Measurements from ENCODE around the gene TYROBP. TPM values are rescaled to one million over a fixed set of nuclear protein-coding genes. Genes with fewer than 3 reads are reported as not detected.
"Not testable (repeated sequence)": the region's sequence is repeated elsewhere in the genome, so short reads cannot be mapped to it uniquely, and the experiment has no call there.

The TYROBP gene
- 52.6 TPM for total RNA-seq
- 162 TPM for polyA plus RNA-seq
- long read RNA-seq, donor 1, partial matches to known transcripts = 0 of 4 reads
- long read RNA-seq, donor 1, other reads (novel, unspliced or antisense) = 0 of 4 reads
- long read RNA-seq, donor 2, transcript TYROBP-209 (5 exons, 415 nt) = minor isoform, 5 of 41 reads
- long read RNA-seq, donor 2, transcript TYROBP-201 (5 exons, 568 nt) = major isoform, 25 of 41 reads
- long read RNA-seq, donor 2, partial matches to known transcripts = 7 of 41 reads
- long read RNA-seq, donor 2, other reads (novel, unspliced or antisense) = 0 of 41 reads
- long read RNA-seq, donor 3, transcript TYROBP-207 (5 exons, 570 nt) = minor isoform, 6 of 50 reads
- long read RNA-seq, donor 3, transcript TYROBP-201 (5 exons, 568 nt) = major isoform, 30 of 50 reads
- long read RNA-seq, donor 3, transcript TYROBP-209 (5 exons, 415 nt) = minor isoform, 12 of 50 reads
- long read RNA-seq, donor 3, partial matches to known transcripts = 0 of 50 reads
- long read RNA-seq, donor 3, other reads (novel, unspliced or antisense) = 0 of 50 reads
- long read RNA-seq, donor 4, transcript TYROBP-201 (5 exons, 568 nt) = major isoform, 14 of 23 reads
- long read RNA-seq, donor 4, transcript TYROBP-209 (5 exons, 415 nt) = minor isoform, 5 of 23 reads
- long read RNA-seq, donor 4, partial matches to known transcripts = 0 of 23 reads
- long read RNA-seq, donor 4, other reads (novel, unspliced or antisense) = 0 of 23 reads
- long read RNA-seq, donor 5, transcript TYROBP-209 (5 exons, 415 nt) = minor isoform, 15 of 99 reads
- long read RNA-seq, donor 5, transcript TYROBP-201 (5 exons, 568 nt) = major isoform, 61 of 99 reads
- long read RNA-seq, donor 5, transcript TYROBP-207 (5 exons, 570 nt) = minor isoform, 6 of 99 reads
- long read RNA-seq, donor 5, partial matches to known transcripts = 7 of 99 reads
- long read RNA-seq, donor 5, other reads (novel, unspliced or antisense) = 6 of 99 reads
- long read RNA-seq, donor 6, transcript TYROBP-201 (5 exons, 568 nt) = major isoform, 18 of 23 reads
- long read RNA-seq, donor 6, partial matches to known transcripts = 0 of 23 reads
- long read RNA-seq, donor 6, other reads (novel, unspliced or antisense) = 0 of 23 reads
- long read RNA-seq, donor 7, transcript TYROBP-201 (5 exons, 568 nt) = major isoform, 19 of 38 reads
- long read RNA-seq, donor 7, transcript TYROBP-204 (3 exons, 448 nt) = minor isoform, 6 of 38 reads
- long read RNA-seq, donor 7, partial matches to known transcripts = 5 of 38 reads
- long read RNA-seq, donor 7, other reads (novel, unspliced or antisense) = 0 of 38 reads
- long read RNA-seq, donor 8, transcript TYROBP-201 (5 exons, 568 nt) = major isoform, 13 of 19 reads
- long read RNA-seq, donor 8, transcript TYROBP-209 (5 exons, 415 nt) = minor isoform, 6 of 19 reads
- long read RNA-seq, donor 8, partial matches to known transcripts = 0 of 19 reads
- long read RNA-seq, donor 8, other reads (novel, unspliced or antisense) = 0 of 19 reads
- long read RNA-seq, donor 9, transcript TYROBP-201 (5 exons, 568 nt) = major isoform, 9 of 11 reads
- long read RNA-seq, donor 9, partial matches to known transcripts = 0 of 11 reads
- long read RNA-seq, donor 9, other reads (novel, unspliced or antisense) = 0 of 11 reads
- long read RNA-seq, donor 10, transcript TYROBP-209 (5 exons, 415 nt) = minor isoform, 5 of 37 reads
- long read RNA-seq, donor 10, transcript TYROBP-201 (5 exons, 568 nt) = major isoform, 25 of 37 reads
- long read RNA-seq, donor 10, partial matches to known transcripts = 0 of 37 reads
- long read RNA-seq, donor 10, other reads (novel, unspliced or antisense) = 0 of 37 reads

DNA sequence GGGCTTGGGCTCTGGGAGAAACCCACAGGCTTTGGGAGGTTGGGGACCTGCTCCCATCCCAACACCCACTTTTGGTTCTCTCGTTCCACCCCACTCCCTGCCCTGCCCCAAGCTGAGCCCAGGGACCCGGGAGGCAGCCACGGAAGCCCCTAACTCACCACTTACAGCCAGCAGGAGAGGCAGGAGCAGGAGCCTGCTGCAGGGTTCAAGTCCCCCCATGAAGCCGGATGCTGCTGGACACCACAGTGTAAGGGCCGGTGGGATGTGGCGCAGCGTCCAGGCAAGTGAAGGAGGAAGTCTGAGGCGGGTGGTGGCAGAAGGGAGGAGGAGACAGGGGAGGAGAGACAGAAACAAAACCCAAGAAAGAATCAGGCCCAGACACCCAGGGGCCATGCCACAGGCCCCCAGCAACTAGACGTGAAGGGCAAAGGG lies at the start of gene TYROBP:
Gene TYROBP, minus strand, starts transcription at position 286 of the 432 bp plus-strand sequence. Its CDS starts 67 bp downstream, at position 219.
- Histone ChIP-seq H3K4me3 (ENCODE audit: low read length in 2 of 2) (peak within 1 kb of the TSS in 1 of 2 donors; percentile 8), H3K9me3 (ENCODE audit: control insufficient read depth in 2 of 2, insufficient read depth in 1 of 2, low read length in 1 of 2) (no peaks in the 10 kb centered on the region), H3K4me1 (ENCODE audit: control insufficient read depth in 2 of 2, insufficient read depth in 2 of 2, low read length in 2 of 2) (peaks cover 22 to 49% of the 10 kb centered on the region in 2 donors), H3K27me3 (ENCODE audit: control insufficient read depth in 2 of 2, insufficient read depth in 1 of 2, low read length in 1 of 2) (no peaks in the 10 kb centered on the region), H3K27ac (ENCODE audit: low read depth in 1 of 2, low read length in 1 of 2) (peak within 1 kb of the TSS; percentile 63 to 85), H3K36me3 (ENCODE audit: control insufficient read depth in 2 of 2, insufficient read depth in 2 of 2, low read length in 1 of 2) (peaks cover 0 to 3% of the 10 kb centered on the region in 2 donors)
- DNase-seq (ENCODE audit: low read depth in 6 of 9, low spot score in 9 of 9) = no peak
- 68% methylated on average over 9 of the region's 9 CpGs for WGBS

DNA sequence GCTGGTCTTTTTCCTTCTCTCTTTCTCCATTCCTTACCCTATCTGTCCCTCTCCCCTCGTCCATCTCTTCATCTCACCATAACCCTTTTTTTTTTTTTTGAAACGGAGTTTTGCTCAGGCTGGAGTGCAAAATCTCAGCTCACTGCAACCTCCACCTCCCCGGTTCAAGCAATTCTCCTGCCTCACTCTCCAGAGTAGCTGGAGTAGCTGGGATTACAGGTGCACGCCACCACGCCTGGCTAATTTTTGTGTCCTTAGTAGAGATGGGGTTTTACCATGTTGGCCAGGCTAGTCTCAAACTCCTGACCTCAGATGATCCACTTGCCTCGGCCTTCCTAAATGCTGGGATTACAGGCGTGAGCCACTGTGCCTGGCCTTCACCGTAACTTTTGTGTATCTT lies 49.3 kb upstream of the TYROBP start:
- not testable (repeated sequence) for DNase-seq (ENCODE audit: low read depth in 6 of 9, low spot score in 9 of 9); H3K27ac ChIP-seq (ENCODE audit: low read depth in 1 of 2, low read length in 1 of 2); H3K9me3 ChIP-seq (ENCODE audit: control insufficient read depth in 2 of 2, insufficient read depth in 1 of 2, low read length in 1 of 2); H3K36me3 ChIP-seq (ENCODE audit: control insufficient read depth in 2 of 2, insufficient read depth in 2 of 2, low read length in 1 of 2); H3K4me3 ChIP-seq (ENCODE audit: low read length in 2 of 2)
- WGBS = 91% methylated on average over 8 of the region's 8 CpGs
- H3K4me1 ChIP-seq (ENCODE audit: control insufficient read depth in 2 of 2, insufficient read depth in 2 of 2, low read length in 2 of 2) = peaks cover 16 to 18% of the 10 kb centered on the region in 2 donors
- H3K27me3 ChIP-seq (ENCODE audit: control insufficient read depth in 2 of 2, insufficient read depth in 1 of 2, low read length in 1 of 2) = peaks cover 25 to 41% of the 10 kb centered on the region in 2 donors

DNA sequence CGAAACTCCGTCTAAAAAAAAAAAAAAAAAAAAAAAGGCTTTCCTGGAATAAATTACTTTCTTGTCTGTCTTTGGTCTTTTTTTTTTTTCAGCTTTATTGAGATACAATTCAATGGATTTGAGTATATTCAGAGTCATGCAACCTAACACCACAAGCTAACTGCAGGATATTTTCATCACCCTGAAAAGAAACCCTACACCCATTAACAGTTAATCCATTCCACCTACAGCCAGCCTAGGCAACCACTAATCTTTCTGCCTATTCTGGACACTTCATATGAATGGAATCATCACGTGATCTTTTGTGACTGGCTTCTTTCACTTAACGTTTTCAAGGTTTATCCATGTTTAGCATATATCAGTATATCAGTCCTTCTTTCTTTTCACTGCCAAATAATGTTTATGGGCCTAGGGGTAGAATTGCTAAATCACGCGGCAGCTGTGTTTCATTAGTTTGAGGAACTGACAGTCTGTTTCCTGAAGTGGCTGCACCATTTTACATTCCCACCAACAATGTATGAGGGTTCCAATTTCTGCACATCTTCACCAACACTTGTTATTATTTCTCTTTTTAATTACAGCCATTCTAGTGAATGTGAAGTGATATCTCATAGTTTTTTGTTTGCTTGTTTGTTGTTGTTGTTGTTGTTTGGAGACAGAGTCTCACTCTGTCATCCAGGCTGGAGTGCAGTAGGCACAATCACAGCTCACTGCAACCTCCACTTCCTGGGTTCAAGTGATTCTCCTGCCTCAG lies 48.0 kb upstream of the TYROBP start:
- no peak for DNase-seq (ENCODE audit: low read depth in 6 of 9, low spot score in 9 of 9)
- peaks cover 16 to 24% of the 10 kb centered on the region in 2 donors for H3K4me1 ChIP-seq (ENCODE audit: control insufficient read depth in 2 of 2, insufficient read depth in 2 of 2, low read length in 2 of 2)
- H3K9me3 ChIP-seq (ENCODE audit: control insufficient read depth in 2 of 2, insufficient read depth in 1 of 2, low read length in 1 of 2) = peaks cover 0 to 5% of the 10 kb centered on the region in 2 donors
- H3K36me3 ChIP-seq (ENCODE audit: control insufficient read depth in 2 of 2, insufficient read depth in 2 of 2, low read length in 1 of 2) = no peaks in the 10 kb centered on the region
- no peak overlapping the region for H3K4me3 ChIP-seq (ENCODE audit: low read length in 2 of 2)
- WGBS = 71% methylated on average over 6 of the region's 6 CpGs
- no peak overlapping the region for H3K27ac ChIP-seq (ENCODE audit: low read depth in 1 of 2, low read length in 1 of 2)
- H3K27me3 ChIP-seq (ENCODE audit: control insufficient read depth in 2 of 2, insufficient read depth in 1 of 2, low read length in 1 of 2) = peaks cover 25 to 38% of the 10 kb centered on the region in 2 donors

DNA sequence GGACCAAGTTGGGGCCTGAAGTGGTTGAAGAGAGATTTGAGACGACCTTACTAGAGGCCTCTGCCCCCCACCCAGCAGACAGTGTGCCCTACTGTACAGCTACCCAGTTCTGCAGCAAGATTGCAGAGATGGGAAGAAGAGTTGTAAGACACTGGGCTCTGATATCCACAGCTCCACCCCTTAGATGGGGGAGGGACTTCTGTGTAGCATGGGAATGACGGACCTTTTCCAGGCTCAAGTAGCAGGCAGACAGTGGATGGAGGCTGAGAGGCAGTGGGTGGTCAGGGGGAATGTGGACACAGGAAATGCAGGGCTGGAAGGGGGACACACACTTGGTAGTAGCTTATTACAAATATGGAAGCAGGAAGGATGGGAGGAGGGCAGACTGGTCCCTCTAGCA lies 41.0 kb upstream of the TYROBP start:
- 82% methylated on average over 2 of the region's 2 CpGs for WGBS
- no peaks in the 10 kb centered on the region for H3K27me3 ChIP-seq (ENCODE audit: control insufficient read depth in 2 of 2, insufficient read depth in 1 of 2, low read length in 1 of 2)
- peaks cover 16 to 21% of the 10 kb centered on the region in 2 donors for H3K4me1 ChIP-seq (ENCODE audit: control insufficient read depth in 2 of 2, insufficient read depth in 2 of 2, low read length in 2 of 2)
- H3K4me3 ChIP-seq (ENCODE audit: low read length in 2 of 2) = no peak overlapping the region
- peaks cover 0 to 5% of the 10 kb centered on the region in 2 donors for H3K36me3 ChIP-seq (ENCODE audit: control insufficient read depth in 2 of 2, insufficient read depth in 2 of 2, low read length in 1 of 2)
- no peak overlapping the region for H3K27ac ChIP-seq (ENCODE audit: low read depth in 1 of 2, low read length in 1 of 2)
- no peak for DNase-seq (ENCODE audit: low read depth in 6 of 9, low spot score in 9 of 9)
- no peaks in the 10 kb centered on the region for H3K9me3 ChIP-seq (ENCODE audit: control insufficient read depth in 2 of 2, insufficient read depth in 1 of 2, low read length in 1 of 2)

DNA sequence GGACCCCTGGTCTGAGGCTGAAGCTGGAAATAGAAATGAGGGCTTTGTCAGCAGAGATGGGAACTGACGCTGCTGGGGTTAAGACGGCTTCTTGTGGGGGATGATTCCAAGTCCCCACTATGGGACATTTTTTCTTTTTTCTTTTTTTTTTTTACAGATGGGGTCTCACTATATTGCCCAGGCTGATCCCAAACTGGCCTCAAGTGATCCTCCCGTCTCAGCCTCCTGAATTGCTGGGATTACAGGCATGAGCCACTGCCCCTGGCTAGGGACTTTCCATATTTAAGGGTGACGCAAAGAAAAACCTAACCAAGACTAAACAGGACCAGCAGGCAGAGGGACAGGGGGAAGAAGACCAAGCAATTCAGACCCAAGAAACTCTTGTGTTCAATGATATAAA lies 38.1 kb upstream of the TYROBP start:
- no peak for DNase-seq (ENCODE audit: low read depth in 6 of 9, low spot score in 9 of 9)
- WGBS = 98% methylated on average over 4 of the region's 4 CpGs
- H3K9me3 ChIP-seq (ENCODE audit: control insufficient read depth in 2 of 2, insufficient read depth in 1 of 2, low read length in 1 of 2) = no peaks in the 10 kb centered on the region
- H3K27me3 ChIP-seq (ENCODE audit: control insufficient read depth in 2 of 2, insufficient read depth in 1 of 2, low read length in 1 of 2) = no peaks in the 10 kb centered on the region
- H3K4me1 ChIP-seq (ENCODE audit: control insufficient read depth in 2 of 2, insufficient read depth in 2 of 2, low read length in 2 of 2) = no peaks in the 10 kb centered on the region
- H3K27ac ChIP-seq (ENCODE audit: low read depth in 1 of 2, low read length in 1 of 2) = no peak overlapping the region
- peaks cover 0 to 5% of the 10 kb centered on the region in 2 donors for H3K36me3 ChIP-seq (ENCODE audit: control insufficient read depth in 2 of 2, insufficient read depth in 2 of 2, low read length in 1 of 2)
- no peak overlapping the region for H3K4me3 ChIP-seq (ENCODE audit: low read length in 2 of 2)

DNA sequence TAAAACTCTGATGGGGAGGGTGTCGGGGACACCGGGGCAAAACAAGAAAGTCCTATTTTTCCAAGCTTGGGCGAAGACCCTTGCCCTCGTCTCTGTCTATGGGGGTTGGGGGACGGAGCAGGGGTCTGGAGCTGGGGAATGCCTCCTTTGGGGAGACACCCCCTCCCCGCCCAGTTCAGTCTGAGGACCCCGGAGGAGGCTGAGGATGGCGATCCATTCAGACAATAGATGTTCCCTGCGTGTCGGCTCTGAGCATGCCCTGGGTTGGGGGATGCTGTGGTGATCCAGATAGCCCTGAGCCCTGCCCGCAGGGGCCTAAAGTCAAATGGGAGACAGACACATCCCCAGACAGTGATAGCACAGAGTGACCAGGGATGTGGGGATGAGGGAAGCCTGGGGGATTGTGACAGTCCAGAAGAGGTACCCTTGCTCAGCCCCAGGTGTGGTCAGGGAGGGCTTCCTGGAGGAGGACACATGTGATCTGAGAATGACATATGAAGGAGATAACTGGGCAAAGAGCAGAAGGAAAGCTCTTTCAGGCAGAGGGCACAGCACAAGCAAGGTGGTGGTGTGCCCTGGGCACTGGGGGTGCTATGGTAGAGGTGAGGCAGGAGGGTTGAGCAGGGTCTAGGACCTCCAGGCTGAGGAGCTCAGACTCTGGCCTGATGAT lies 37.2 kb upstream of the TYROBP start:
- Histone ChIP-seq H3K27me3 (ENCODE audit: control insufficient read depth in 2 of 2, insufficient read depth in 1 of 2, low read length in 1 of 2) (no peaks in the 10 kb centered on the region), H3K36me3 (ENCODE audit: control insufficient read depth in 2 of 2, insufficient read depth in 2 of 2, low read length in 1 of 2) (peaks cover 0 to 7% of the 10 kb centered on the region in 2 donors), H3K4me1 (ENCODE audit: control insufficient read depth in 2 of 2, insufficient read depth in 2 of 2, low read length in 2 of 2) (no peaks in the 10 kb centered on the region), H3K9me3 (ENCODE audit: control insufficient read depth in 2 of 2, insufficient read depth in 1 of 2, low read length in 1 of 2) (no peaks in the 10 kb centered on the region), H3K4me3 (ENCODE audit: low read length in 2 of 2) (no peak overlapping the region), H3K27ac (ENCODE audit: low read depth in 1 of 2, low read length in 1 of 2) (no peak overlapping the region)
- DNase-seq (ENCODE audit: low read depth in 6 of 9, low spot score in 9 of 9) = no peak
- WGBS = 95% methylated on average over 11 of the region's 11 CpGs

DNA sequence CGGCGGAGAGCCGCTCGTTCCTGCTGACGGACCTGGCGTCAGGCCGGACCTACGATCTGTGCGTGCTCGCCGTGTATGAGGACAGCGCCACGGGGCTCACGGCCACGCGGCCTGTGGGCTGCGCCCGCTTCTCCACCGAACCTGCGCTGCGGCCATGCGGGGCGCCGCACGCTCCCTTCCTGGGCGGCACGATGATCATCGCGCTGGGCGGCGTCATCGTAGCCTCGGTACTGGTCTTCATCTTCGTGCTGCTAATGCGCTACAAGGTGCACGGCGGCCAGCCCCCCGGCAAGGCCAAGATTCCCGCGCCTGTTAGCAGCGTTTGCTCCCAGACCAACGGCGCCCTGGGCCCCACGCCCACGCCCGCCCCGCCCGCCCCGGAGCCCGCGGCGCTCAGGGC lies 36.5 kb upstream of the TYROBP start:
- no peaks in the 10 kb centered on the region for H3K9me3 ChIP-seq (ENCODE audit: control insufficient read depth in 2 of 2, insufficient read depth in 1 of 2, low read length in 1 of 2)
- 94% methylated on average over 52 of the region's 52 CpGs for WGBS
- DNase-seq (ENCODE audit: low read depth in 6 of 9, low spot score in 9 of 9) = no peak
- H3K27me3 ChIP-seq (ENCODE audit: control insufficient read depth in 2 of 2, insufficient read depth in 1 of 2, low read length in 1 of 2) = no peaks in the 10 kb centered on the region
- no peaks in the 10 kb centered on the region for H3K4me1 ChIP-seq (ENCODE audit: control insufficient read depth in 2 of 2, insufficient read depth in 2 of 2, low read length in 2 of 2)
- H3K4me3 ChIP-seq (ENCODE audit: low read length in 2 of 2) = no peak overlapping the region
- H3K27ac ChIP-seq (ENCODE audit: low read depth in 1 of 2, low read length in 1 of 2) = no peak overlapping the region
- peaks cover 0 to 14% of the 10 kb centered on the region in 2 donors for H3K36me3 ChIP-seq (ENCODE audit: control insufficient read depth in 2 of 2, insufficient read depth in 2 of 2, low read length in 1 of 2)
